GM21423 (cell line): ENCODE measurements around the gene ZNF646.
"Not testable (repeated sequence)": the region's sequence is repeated elsewhere in the genome, so short reads cannot be mapped to it uniquely, and the experiment has no call there.

Experiments used
- ATAC-seq: cut with Tn5 transposase; IDR thresholded peaks from one replicate; pipeline ENCODE4 v1.9.1; 2021; ENCODE audit warnings: mild to moderate bottlenecking, moderate library complexity; ENCODE audit not compliant: unreplicated experiment

ZNF646 gene

DNA sequence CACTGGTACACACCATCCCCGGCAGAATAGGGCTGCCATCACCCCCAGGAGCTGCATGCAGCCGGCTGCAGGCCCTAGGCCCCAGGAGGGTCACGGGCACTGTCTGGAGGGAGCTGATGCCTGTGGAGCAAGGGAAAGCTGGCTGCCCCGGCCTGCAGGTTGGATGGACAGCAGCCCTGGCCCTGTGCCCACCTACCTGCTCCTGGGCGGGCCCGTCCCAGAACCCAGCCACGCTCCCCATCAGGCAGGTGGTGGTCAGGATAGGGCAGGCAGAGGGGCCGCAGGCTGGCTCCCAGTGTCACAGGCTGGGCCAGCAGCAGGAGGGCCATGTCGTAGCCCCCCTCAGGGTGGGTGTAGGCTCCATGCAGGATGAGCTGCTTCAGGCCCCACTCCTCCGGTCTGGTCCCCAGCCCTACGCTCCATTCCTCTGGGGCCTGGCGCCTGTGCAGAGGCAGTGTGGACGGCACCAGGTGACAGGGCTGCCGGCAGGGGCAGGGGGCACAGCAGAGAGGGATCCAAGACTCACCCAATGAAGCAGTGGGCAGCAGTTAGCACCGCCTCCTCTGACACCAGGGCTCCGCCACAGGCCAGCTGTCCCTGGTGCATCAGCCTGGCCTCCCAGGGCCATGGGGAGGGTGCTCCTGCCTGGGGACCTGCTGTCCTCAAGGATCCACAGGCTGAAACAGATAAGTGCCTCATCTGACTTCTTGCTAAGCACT lies 10.5 kb downstream of the ZNF646 start:
- ATAC-seq, result no peak

DNA sequence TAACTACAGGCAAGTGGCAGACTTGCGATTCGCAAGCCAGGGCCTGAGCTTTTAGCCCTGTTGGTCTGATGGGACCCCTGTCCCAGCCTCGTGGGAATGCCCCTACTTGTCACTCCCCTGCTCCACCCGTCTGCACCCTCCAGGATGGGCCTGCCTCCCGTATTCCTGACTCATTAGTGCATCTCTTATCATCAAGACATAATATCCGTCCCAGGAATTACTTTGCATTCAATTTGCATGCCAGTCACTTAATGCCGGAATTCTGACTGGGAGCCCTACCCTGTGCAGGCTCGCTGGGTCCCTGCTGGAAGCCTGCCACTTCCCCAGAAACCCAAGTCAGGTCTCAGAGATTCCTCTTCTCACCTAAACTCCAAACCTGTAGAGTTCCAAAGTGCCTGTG lies 11.2 kb downstream of the ZNF646 start:
- no peak for ATAC-seq

DNA sequence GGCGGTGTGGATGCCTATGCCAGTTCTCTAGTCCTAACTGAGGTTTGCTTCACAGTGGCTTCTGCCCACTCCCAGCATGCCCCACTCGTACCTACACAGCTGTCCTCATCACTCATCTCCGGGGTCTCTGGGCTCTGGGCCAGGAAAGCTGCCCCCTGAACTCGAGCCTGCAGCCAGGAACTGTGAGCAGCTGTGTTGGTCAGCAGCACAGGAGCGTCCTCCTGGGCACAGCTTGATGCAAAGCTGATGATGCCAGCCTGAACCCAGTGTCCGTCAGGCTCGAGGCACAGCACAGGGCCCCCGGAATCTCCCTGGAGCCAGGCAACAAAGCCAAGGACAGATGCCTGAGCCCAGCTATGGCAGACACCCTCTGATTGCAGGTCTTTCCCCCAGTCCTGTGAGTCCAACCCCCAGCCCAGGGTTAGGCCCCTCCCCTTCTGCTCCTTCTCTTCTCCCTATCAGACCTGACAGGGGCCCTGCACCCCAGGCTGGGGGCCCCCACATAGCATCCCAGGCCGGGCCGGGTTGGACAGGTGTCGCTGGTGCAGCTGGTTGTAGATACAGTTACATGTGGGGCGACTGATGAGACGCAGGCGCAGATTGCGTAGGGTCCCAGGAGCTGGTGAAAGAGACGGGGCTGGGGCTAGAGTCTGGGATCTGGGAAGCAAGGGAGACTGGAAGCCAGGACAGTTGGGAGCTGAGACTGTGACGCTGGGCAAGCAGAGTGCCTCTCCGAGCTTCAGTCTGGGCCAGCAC lies 11.8 kb downstream of the ZNF646 start:
- no peak for ATAC-seq

DNA sequence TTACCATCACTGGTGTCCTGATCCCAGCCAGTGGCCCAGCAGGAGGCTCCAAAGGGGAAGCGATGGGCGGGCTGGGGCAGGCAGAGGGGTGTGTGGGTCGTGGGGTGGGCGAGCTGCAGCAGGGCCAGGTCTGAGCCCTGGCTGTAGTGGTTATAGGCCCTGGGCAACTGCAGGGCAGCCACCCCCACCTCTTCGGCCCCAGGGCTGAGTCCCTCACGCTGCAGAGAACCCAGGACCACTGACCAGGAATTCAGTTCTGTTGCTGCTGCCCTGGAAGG lies 12.3 kb downstream of the ZNF646 start:
- ATAC-seq, result no peak

DNA sequence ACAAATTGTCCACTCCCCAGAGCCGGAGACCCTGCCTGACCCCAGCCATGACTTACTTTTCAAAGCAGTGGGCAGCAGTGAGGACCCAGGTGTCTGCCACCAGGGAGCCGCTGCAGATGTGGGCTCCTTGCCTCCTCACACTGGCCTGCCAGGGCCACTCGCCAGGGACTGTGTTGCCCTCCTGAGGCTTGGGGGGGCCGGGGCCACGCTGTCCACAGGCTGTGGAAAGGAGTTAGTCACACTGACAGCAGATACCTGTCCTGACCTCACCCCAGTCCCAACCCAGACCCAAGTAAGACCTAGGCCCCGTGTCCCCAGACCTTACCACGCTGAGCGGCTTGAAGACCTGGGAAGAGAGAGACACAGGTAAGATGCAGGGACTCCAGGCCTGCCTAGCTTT lies 13.3 kb downstream of the ZNF646 start:
- no peak for ATAC-seq

DNA sequence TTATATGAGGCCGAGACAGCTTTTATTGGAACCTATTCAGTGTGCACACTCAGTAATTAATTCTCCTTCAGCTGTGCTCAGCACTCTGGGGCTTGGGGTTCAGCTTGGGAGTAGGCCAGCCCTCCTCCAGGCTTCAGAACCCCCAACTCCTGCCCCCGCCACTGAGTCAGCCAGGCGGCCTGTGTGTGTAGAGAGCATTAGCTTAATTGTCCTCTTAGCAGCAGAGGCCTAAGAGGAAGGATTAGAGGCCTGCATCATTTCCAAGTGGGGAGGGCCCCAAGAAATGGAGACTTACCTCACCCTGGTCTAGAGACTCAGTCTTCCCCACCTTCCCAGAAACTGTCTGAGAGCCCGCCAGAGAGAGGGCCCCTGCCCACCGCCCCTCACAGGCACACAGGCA lies 13.7 kb downstream of the ZNF646 start:
- ATAC-seq, result no peak

DNA sequence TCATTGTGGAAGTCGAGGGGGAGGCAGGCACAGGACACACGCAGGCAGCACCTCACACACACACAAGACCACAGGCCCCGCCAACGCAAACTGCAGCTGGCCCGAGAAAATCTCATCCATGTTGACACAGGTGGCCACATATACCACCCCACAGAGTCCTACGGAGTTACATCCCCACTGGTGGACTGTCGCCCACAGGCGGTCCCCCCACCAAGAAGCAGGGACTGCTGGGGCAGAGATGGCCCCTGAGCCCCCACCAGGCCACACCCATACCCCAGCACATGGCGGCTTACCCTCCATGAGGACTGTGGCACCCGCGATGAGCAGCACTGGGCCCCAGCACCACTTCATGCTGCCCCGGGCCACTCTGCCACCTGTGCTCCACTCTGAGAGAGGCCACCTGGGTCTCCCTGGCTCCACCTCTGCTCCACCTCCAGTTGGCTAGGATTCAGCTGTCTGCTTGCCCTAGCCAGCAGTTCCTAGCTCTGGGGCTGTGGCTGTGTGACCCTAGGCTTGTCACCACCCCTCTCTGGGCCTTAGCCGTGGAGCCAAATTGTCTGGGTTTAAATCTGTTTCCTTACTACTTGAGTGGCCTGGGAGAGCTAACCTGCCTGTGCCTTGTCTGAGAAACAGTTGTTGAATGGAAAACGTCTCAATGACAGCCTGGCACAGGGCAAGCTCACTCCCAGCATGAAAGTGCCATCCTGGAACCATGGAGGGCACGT lies 14.4 kb downstream of the ZNF646 start, which contains the start of gene PRSS53:
Gene PRSS53, minus strand, starts transcription at position 485 of the 725 bp plus-strand sequence. Its CDS starts 134 bp downstream, at position 351.
- ATAC-seq, result no peak

DNA sequence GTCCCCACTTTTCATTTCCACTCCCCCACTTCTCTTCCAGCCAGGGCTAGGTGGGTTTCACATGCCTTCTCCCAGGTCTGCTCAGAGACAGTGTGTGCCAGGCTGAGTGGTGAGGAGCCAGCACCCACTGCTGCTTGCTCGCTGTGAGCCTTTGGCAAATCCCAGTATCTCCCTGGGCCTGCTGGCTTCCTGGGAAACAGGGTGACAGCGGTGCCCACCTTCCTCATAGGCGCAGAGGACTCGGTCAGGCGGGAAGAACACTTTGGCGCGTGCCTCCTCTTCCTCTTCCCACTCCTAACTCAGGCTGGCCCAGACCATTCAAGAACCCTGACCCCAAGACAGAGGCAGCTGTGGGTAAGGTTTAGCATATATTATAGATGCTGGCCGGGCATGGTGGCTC lies 15.0 kb downstream of the ZNF646 start:
- ATAC-seq, result no peak

DNA sequence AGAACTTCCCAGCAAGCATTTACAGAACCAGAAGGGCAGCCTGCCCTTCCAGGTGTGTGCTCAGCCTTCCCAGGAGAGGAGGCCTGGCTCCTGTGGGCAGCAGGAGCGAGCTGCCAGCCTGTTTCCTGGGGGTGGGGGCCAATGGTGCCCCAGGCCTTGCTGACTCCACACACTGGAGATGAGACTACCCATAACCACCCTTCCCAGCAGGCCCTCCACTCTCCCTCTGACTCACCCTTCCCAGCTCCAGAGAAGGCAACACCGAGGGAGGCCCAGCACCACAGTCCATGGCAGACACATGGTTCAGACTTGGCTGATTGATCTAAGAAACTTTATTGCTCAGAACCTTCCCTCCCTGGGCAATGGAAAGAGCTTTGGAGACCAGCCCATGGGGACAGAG lies 16.3 kb downstream of the ZNF646 start:
- no peak for ATAC-seq

DNA sequence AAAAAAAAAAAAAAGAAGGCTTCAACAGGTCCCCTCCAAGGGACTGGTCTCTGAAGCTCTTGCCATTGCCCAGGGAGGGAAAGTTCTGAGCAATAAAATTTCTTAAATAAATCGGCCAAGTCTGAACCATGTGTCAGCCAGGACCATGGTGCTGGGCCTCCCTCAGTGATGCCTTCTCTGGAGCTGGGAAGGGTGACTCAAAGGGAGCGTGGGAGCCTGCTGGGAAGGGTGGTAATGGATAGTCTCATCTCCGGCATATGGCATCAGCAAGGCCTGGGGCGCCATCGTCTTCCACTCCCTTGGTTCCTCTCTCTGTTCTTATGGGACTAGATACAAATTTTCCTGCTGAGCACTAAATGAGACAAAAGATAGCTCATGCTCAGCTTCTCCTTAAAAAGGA lies 18.1 kb downstream of the ZNF646 start:
- ATAC-seq, result no peak

DNA sequence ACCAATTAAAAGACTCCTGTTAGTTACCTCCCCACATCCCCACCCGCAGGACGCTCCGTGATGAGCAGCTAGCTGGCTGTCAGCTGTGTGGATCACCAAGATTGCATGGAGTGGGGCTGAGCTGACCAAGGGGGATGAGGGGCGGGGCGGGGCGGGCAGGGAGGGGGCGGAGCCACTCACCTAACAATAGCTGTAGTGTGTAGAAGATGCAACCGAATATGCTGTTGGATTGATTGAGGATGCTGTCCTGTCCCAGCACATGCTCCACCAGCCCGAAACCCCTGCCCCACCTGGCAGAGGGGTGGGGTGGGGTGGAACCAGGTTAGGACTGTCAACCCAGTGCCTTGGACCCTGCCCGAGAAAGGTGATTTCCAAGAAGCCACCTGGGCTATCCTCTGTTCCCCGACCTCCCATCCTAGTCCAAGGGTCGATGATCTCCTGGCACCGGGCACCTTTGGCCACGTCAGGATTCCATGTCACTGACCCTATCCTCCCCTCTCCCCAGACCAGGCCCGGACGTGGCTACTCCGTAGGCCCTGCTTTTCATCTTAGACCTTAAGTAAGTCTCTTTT lies 19.0 kb downstream of the ZNF646 start:
- ATAC-seq, result no peak

DNA sequence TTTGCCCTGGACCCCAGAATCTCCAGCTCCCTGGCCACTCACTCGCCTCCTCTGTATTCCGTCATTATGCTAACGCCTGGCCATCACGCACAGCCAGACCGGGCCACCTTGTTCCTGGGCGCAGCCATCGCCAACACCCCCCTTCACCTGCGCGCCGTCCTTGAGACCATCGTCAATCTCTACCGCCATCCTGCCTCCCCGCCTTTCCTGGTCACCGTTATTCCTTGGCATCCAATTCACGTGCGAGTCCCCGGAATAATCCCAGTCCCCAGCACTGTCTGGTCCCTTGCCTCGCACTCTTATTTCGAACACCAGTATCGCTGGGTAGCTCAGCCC lies 19.8 kb downstream of the ZNF646 start:
- ATAC-seq, result peak; percentile 5

DNA sequence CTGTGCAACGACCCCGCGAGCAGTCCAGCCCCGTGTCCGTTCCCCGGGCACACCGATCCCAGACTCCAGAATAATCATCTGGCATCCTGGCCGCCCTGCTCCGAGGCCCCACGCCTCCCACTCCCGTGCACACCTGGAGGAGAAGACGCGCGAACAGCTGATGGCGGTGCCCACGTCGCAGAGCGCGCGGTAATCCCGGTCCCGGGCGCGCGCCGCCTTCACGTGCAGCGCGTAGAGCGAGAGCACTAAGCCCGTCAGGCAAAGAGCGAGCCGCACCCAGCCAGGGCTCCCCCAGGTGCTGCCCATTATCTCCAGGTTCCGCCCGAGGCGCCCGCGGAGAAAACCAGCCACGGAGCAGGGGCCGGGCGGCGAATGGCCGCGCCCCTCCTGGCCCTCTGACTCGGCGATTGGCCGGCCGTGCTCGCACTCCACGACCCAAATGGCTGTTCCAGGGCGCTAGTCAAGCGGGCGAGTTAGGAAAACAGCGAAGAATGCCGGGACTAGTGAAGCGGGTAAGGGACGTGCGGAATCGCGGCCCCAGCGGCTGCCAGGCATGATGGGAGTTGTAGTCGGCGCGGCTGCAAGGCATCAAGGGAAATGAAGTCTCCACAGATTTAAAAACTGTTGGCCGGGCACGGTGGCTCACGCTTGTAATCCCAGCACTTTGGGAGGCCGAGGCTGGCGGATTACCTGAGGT lies 20.4 kb downstream of the ZNF646 start, which contains the start of gene VKORC1:
Gene VKORC1, minus strand, starts transcription at position 374 of the 697 bp plus-strand sequence. Its CDS starts 68 bp downstream, at position 306.
- ATAC-seq, result peak; percentile 81

DNA sequence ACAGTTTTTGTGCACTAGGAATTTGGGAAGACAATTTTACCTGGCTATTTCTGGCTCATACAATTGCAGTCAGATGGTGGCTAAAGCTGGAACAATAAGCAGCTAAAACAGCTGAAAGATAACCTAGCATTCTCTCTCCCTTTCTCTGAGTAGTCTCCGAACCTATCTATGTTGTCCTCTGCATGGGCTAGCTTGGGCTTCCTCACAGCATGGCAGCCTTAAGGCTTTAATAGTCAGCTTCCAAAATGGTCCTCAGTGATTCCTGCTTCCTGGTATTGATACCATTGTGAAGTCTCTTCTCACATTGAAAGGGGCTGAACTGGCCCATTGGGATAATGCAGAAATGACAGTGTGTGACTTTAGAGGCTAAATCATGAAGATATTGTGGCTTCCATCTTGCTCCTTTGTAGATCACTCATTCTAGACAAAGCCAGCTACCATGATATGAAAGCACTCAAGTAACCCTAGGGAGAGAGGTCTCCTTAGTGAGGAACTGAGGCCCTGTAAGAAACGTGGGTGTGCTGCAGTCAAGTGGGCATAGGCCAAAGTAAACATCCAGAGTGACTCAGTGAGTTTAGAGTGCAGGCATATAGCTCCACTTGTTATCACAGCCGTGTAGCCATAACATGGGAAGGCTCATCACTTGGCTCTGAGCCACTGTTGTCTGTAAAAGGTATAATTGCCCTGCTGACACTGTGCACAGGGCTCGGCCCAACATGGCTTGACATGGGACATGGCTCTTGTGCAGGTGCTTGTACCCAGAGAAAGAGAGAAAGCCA lies 25.8 kb downstream of the ZNF646 start:
- no peak for ATAC-seq

DNA sequence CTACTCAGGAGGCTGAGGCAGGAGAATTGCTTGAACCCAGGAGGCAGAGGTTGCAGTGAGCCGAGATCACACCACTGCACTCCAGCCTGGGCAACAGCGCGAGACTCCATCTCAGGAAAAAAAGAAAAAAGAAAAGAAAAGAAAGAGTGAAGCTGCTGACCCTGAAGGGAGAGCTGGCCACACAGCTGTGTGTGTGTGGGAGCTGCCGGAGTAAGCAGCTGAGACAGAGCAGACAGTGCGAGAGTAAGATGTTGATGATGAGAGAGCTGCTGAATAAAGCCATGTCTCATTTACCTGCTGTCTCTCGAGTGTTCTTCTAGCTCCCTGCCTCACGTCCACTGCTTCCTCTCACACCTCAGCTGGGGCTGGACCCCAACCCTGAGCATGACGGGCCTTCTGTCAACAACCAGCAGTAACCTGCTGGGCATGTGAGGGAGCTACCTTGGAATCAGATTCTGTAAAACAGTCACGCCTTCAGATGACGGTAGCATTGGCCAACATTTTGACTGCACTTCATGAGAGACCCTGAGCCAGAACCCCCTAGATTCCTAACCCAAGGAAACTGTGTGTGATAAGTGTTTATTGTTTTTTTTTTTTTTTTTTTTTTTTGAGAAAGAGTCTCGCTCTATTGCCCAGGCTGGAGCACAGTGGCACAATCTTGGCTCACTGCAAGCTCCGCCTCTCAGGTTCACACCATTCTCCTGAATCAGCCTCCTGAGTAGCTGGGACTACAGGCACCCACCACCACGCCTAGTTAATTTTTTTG lies 26.8 kb downstream of the ZNF646 start:
- ATAC-seq, result not testable (repeated sequence)

DNA sequence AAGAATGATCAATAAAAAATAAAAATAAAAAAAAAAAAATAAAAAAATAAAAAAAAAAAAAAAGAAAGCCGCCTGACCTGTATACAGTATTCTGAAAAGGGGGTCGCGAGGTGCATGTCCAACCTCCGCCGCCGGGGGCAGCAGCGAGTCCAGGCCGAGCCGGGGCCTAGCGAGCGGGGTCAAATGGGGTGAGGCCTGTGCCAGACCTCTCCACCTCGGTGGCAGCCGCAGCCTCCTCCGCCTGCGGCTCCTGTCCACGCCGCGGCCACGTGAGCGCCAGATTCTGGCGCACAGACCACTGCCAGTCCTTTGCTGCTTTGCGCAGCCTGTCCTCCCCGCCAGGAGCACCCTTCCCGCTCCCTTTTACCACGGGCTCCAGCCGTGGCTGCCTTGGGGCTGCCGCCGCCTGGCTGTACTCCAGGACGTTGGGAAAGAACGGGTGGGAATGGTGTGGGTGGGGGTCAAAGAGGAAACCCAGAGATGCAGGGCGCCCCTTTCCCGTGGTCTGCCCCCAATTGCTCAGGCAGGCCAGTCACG lies 31.5 kb downstream of the ZNF646 start:
- ATAC-seq, result peak; percentile 44

DNA sequence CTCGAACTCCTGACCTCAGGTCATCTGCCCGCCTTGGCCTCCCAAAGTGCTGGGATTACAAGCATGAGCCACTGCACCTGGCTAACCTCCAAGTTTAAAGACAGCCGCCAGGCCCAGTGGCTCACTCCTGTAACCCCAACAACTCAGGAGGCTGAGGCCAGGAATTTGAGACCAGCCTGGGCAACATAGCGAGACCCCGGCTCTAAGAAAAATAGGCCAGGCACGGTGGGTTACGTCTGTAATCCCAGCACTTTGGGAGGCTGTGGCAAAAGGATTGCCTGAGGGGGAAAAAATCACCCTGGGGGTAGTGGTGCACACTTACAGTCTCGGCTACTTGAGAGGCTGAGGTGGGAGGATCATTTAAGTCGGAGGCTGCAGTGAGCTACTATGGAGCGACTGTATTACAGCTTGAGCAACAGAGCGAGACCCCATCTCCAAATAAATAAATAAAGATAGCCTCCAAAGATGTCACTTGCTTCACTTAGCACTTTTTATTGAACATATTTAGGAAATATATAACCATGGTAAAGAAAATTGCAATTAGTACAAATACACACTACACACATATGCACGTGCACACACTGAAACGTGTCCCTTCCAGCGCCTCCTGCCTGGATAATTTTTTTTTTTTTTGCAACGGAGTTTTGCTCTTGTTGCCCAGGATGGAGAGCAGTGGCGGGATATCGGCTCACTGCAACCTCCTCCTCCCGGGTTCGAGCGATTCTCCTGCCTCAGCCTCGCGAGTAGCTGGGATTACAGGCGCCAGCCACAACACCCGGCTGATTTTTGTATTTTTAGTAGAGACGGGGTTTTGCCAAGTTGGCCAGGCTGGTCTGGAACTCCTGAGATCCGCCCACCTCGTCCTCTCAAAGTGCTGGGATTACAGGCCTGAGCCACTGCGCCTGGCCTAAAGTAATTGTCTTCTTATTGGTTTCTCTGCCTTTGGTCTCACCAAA lies 32.6 kb downstream of the ZNF646 start:
- no peak for ATAC-seq

DNA sequence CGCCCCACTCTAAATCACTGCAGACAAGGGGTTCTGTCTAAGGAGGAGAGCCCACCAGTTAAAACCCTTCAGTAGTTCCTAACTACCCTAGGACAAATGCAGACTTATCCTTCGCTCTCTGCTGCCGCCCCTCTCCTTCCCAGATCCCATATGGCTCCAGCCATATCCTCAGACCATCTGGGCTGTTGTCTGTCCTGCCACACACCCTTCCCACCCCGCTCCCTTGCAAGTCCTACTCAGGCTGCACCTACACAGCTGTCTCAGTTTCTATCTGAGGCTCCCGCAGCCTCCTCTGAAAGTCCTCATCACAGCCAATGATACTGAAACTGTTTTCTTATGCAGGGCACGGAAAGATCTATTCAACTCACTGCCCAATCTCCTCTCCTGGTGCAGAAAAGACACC lies 33.2 kb downstream of the ZNF646 start:
- ATAC-seq, result peak; percentile 41
